Gastroesophageal sphincter (tissue), 4 donors: ENCODE results near the gene MINDY4. TPM values are rescaled to one million over a fixed set of nuclear protein-coding genes. Genes with fewer than 3 reads are reported as not detected.

Experiments used
- ATAC-seq: fragments of 150-250 bp; one replicate; pipeline ENCODE4 v1.9.1; 2016; ENCODE audit warnings: mild to moderate bottlenecking, moderate library complexity
- H3K27ac ChIP-seq, 4 donors: fragments of 200-600 bp; sonication (generic) in 3 of 4; 1 replicate in 3 of 4; 2 replicates in 1 of 4; pipeline ENCODE4 v1.5.1; 2016 to 2019
- H3K27me3 ChIP-seq: fragments of 200-600 bp; sonication (generic); one replicate; pipeline ENCODE4 v1.5.1; 2019
- H3K36me3 ChIP-seq, 2 donors: fragments of 200-600 bp; sonication (generic); one replicate each; pipeline ENCODE4 v1.5.1; 2019; ENCODE audit warnings: control low read depth in 1 of 2
- H3K4me1 ChIP-seq, 3 donors: fragments of 200-600 bp; sonication (generic); 1 replicate in 2 of 3; 2 replicates in 1 of 3; pipeline ENCODE4 v1.5.1; 2016 to 2019; ENCODE audit warnings: control low read depth in 2 of 3
- H3K4me3 ChIP-seq, 2 donors: fragments of 200-600 bp; sonication (generic); one replicate each; pipeline ENCODE4 v1.5.1; 2019; ENCODE audit warnings: mild to moderate bottlenecking in 1 of 2, moderate library complexity in 1 of 2
- H3K9me3 ChIP-seq, 3 donors: fragments of 200-600 bp; sonication (generic); one replicate each; pipeline ENCODE4 v1.5.1; 2017 to 2019; ENCODE audit warnings: control low read depth in 2 of 3
- CTCF ChIP-seq, 4 experiments: fragments of 200-600 bp in 2 of 4; fragments of 450-650 bp in 2 of 4; sonication (generic) in 1 of 4; IDR thresholded peaks; one replicate each; pipeline ENCODE4 v1.5.1; 2017 to 2019; ENCODE audit warnings: antibody characterized with exemption in 4 of 4, mild to moderate bottlenecking in 2 of 4, moderate library complexity in 2 of 4
- EP300 ChIP-seq: sonication (generic); formaldehyde crosslinking; IDR thresholded peaks from one replicate; pipeline ENCODE4 v1.6.1; 2017; ENCODE audit warnings: antibody characterized with exemption, mild to moderate bottlenecking
- POLR2A ChIP-seq, 2 donors: fragments of 450-650 bp; IDR thresholded peaks; one replicate each; pipeline ENCODE4 v1.6.1; 2017; ENCODE audit warnings: antibody characterized with exemption in 2 of 2, mild to moderate bottlenecking in 2 of 2, moderate library complexity in 1 of 2
- POLR2AphosphoS5 ChIP-seq: sonication (generic); formaldehyde crosslinking; IDR thresholded peaks from one replicate; pipeline ENCODE4 v1.6.1; 2017; ENCODE audit warnings: antibody characterized with exemption
- WGBS, 2 donors: methylation state at CpG; one replicate each; pipeline ENCODE4 v1.1.5; 2018; ENCODE audit warnings: low coverage in 1 of 2; 5-methylcytosine and 5-hydroxymethylcytosine counted together
- total RNA-seq, 4 donors: library from RNA; depleted of rRNA; stranded (reverse); fragments of >200 nt; gene quantifications; one replicate each; pipeline ENCODE4 v1.1.0, GENCODE V29; 2016

The MINDY4 gene
- total RNA-seq, 4 donors from 2014 or later: 5.6 to 31.8 (median 20.4) TPM

GRCh38 chr7:30850426-30850825 lies 79.2 kb downstream of the MINDY4 start:
- no peaks in the 10 kb centered on the region for H3K27me3 ChIP-seq
- no peak for ATAC-seq
- no peaks in the 10 kb centered on the region for H3K9me3 ChIP-seq
- H3K27ac ChIP-seq: peak overlapping the region in 3 of 4 donors; percentile 87 to 93 (median 91)
- no peak overlapping the region for H3K4me3 ChIP-seq
- WGBS, 2 donors: 100% methylated on average over 1 of the region's 17 CpGs
- TF ChIP-seq EP300 (no peak), POLR2A (IDR thresholded peaks at IDR 0.05) (no peak), CTCF (IDR thresholded peaks at IDR 0.05) (no peak), POLR2AphosphoS5 (no peak)
- peaks cover 0 to 3% of the 10 kb centered on the region in 2 donors for H3K36me3 ChIP-seq
- peaks cover 16 to 98% (median 30%) of the 10 kb centered on the region in 3 donors for H3K4me1 ChIP-seq

GRCh38 chr7:30851651-30852307 lies 80.6 kb downstream of the MINDY4 start:
- ATAC-seq: peak; percentile 89
- H3K4me3 ChIP-seq: peak overlapping the region in 1 of 2 donors; percentile 32

GRCh38 chr7:30852308-30852684 lies 81.1 kb downstream of the MINDY4 start:
- peaks cover 0 to 14% of the 10 kb centered on the region in 2 donors for H3K36me3 ChIP-seq
- H3K27me3 ChIP-seq: no peaks in the 10 kb centered on the region
- no peaks in the 10 kb centered on the region for H3K9me3 ChIP-seq
- no CpG with 5 or more reads among the region's 4 CpGs for WGBS, 2 donors
- peaks cover 10 to 93% (median 17%) of the 10 kb centered on the region in 3 donors for H3K4me1 ChIP-seq
- peak; percentile 27 for ATAC-seq
- TF ChIP-seq POLR2AphosphoS5 (no peak), CTCF (IDR thresholded peaks at IDR 0.05) (no peak), POLR2A (IDR thresholded peaks at IDR 0.05) (no peak), EP300 (no peak)
- H3K4me3 ChIP-seq: peak overlapping the region in 1 of 2 donors; percentile 32
- peak overlapping the region; percentile 87 to 98 (median 92) for H3K27ac ChIP-seq

More at GRCh38 chr7:30851651-30852307, 80.6 kb downstream of the MINDY4 start:
- H3K27me3 ChIP-seq: no peaks in the 10 kb centered on the region
- H3K36me3 ChIP-seq: peaks cover 0 to 9% of the 10 kb centered on the region in 2 donors
- 23 to 28% methylated on average over 7 to 12 of the region's 12 CpGs for WGBS, 2 donors
- peaks cover 10 to 98% (median 18%) of the 10 kb centered on the region in 3 donors for H3K4me1 ChIP-seq
- no peaks in the 10 kb centered on the region for H3K9me3 ChIP-seq
- peak overlapping the region; percentile 87 to 98 (median 92) for H3K27ac ChIP-seq
- TF ChIP-seq POLR2A (IDR thresholded peaks at IDR 0.05) (peak; percentile 35 to 37), EP300 (no peak), CTCF (IDR thresholded peaks at IDR 0.05) (no peak), POLR2AphosphoS5 (peak; percentile 87)

- peaks cover 0 to 15% of the 10 kb centered on the region in 2 donors for H3K36me3 ChIP-seq
- H3K4me1 ChIP-seq: peaks cover 10 to 89% (median 17%) of the 10 kb centered on the region in 3 donors
- no peaks in the 10 kb centered on the region for H3K9me3 ChIP-seq
- H3K4me3 ChIP-seq: no peak overlapping the region
- TF ChIP-seq EP300 (no peak), CTCF (IDR thresholded peaks at IDR 0.05) (no peak), POLR2A (IDR thresholded peaks at IDR 0.05) (no peak), POLR2AphosphoS5 (no peak)
- WGBS, 2 donors: 66 to 82% methylated on average over 6 to 7 of the region's 11 CpGs
- H3K27me3 ChIP-seq: no peaks in the 10 kb centered on the region
- H3K27ac ChIP-seq: peak overlapping the region; percentile 87 to 98 (median 92)
- ATAC-seq: no peak
These were observed 81.6 kb downstream of the MINDY4 start for GRCh38 chr7:30852744-30853288.

- peaks cover 10 to 82% (median 17%) of the 10 kb centered on the region in 3 donors for H3K4me1 ChIP-seq
- H3K9me3 ChIP-seq: no peaks in the 10 kb centered on the region
- no peak for ATAC-seq
- no peak overlapping the region for H3K4me3 ChIP-seq
- peak overlapping the region; percentile 87 to 98 (median 92) for H3K27ac ChIP-seq
- 68% methylated on average over 3 of the region's 3 CpGs; no CpG with 5 or more reads in 1 of the 2 donors for WGBS, 2 donors
- TF ChIP-seq CTCF (IDR thresholded peaks at IDR 0.05) (no peak), POLR2A (IDR thresholded peaks at IDR 0.05) (no peak), EP300 (no peak), POLR2AphosphoS5 (no peak)
- H3K36me3 ChIP-seq: peaks cover 0 to 20% of the 10 kb centered on the region in 2 donors
- no peaks in the 10 kb centered on the region for H3K27me3 ChIP-seq
These were observed 82.4 kb downstream of the MINDY4 start for GRCh38 chr7:30853576-30853975.
